Thyroid gland (tissue), 4 donors: ENCODE results near the gene MAP3K5.

Experiments used
- POLR2A ChIP-seq, 2 donors: fragments of 450-650 bp; IDR thresholded peaks; one replicate each; pipeline ENCODE4 v1.6.1; 2017; ENCODE audit warnings: antibody characterized with exemption in 2 of 2, mild to moderate bottlenecking in 2 of 2, moderate library complexity in 1 of 2
- TF ChIP-seq, protein P1 (sequence below), 6 experiments: fragments of 200-600 bp in 3 of 6; fragments of 450-650 bp in 3 of 6; sonication (generic) in 3 of 6; IDR thresholded peaks; one replicate each; pipeline ENCODE4 v1.5.1; 2016 to 2019; ENCODE audit warnings: antibody characterized with exemption in 6 of 6, mild to moderate bottlenecking in 2 of 6, inconsistent platforms in 1 of 6, moderate library complexity in 1 of 6

DNA sequence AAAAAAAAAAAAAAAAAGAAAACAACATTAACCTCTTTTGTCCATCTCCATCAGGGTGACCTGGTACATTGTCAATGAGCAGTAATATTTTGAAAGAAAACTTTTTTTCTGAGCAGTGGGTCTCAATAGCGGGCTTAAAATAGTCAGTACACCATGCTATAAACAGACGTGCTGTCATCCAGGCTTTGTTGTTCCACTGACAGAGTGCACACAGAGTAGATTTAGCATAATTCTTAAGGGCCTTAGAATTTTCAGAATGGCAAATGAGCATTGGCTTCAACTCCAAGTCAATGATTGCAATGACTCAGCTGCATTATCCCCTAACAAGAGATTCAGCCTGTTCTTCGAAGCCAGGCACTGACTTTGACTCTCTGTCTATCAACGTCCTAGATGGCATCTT lies 277.7 kb downstream of the MAP3K5 start:
- TF ChIP-seq, protein P1, sequence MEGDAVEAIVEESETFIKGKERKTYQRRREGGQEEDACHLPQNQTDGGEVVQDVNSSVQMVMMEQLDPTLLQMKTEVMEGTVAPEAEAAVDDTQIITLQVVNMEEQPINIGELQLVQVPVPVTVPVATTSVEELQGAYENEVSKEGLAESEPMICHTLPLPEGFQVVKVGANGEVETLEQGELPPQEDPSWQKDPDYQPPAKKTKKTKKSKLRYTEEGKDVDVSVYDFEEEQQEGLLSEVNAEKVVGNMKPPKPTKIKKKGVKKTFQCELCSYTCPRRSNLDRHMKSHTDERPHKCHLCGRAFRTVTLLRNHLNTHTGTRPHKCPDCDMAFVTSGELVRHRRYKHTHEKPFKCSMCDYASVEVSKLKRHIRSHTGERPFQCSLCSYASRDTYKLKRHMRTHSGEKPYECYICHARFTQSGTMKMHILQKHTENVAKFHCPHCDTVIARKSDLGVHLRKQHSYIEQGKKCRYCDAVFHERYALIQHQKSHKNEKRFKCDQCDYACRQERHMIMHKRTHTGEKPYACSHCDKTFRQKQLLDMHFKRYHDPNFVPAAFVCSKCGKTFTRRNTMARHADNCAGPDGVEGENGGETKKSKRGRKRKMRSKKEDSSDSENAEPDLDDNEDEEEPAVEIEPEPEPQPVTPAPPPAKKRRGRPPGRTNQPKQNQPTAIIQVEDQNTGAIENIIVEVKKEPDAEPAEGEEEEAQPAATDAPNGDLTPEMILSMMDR (IDR thresholded peaks at IDR 0.05), result no peak
- TF ChIP-seq POLR2A (IDR thresholded peaks at IDR 0.05), result no peak
